ENCODE measurements around the gene CCSER1.

The CCSER1 gene

DNA sequence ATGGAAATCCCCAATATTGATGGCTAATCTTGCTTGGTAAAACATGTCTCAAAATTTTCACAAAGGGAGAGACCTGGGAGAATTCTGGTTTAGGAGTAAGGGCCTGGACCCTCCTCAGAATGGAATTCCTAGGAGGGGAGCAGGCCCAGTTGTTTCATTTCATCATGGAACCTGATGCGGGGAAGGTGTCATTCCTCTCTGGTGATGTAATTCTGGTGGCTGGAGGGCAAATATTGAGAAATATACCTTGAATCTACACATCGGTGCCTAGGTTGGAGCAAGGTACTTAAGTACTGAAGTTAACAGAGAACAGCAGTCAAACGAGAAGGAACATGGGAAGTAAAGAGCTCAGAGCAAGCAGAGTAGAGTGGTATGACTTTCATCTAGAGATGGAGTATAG lies 23.2 kb upstream of the CCSER1 start:
- TF ChIP-seq, protein P1, sequence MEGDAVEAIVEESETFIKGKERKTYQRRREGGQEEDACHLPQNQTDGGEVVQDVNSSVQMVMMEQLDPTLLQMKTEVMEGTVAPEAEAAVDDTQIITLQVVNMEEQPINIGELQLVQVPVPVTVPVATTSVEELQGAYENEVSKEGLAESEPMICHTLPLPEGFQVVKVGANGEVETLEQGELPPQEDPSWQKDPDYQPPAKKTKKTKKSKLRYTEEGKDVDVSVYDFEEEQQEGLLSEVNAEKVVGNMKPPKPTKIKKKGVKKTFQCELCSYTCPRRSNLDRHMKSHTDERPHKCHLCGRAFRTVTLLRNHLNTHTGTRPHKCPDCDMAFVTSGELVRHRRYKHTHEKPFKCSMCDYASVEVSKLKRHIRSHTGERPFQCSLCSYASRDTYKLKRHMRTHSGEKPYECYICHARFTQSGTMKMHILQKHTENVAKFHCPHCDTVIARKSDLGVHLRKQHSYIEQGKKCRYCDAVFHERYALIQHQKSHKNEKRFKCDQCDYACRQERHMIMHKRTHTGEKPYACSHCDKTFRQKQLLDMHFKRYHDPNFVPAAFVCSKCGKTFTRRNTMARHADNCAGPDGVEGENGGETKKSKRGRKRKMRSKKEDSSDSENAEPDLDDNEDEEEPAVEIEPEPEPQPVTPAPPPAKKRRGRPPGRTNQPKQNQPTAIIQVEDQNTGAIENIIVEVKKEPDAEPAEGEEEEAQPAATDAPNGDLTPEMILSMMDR (IDR thresholded peaks at IDR 0.05): no peak
- Mint-ChIP-seq H3K27ac (no peak overlapping the region), H3K4me1 (no peaks in the 10 kb centered on the region), H3K9me3 (no peaks in the 10 kb centered on the region), H3K27me3 (ENCODE audit: low read depth, poor library complexity) (no peaks in the 10 kb centered on the region), H3K4me3 (no peak overlapping the region), H3K36me3 (ENCODE audit: low read depth) (no peaks in the 10 kb centered on the region)
- DNase-seq: no peak

GRCh38 chr4:90105274-90105673 lies 21.9 kb upstream of the CCSER1 start:
- Mint-ChIP-seq H3K9me3 (no peaks in the 10 kb centered on the region), H3K4me1 (no peaks in the 10 kb centered on the region), H3K4me3 (no peak overlapping the region), H3K27ac (no peak overlapping the region), H3K27me3 (ENCODE audit: low read depth, poor library complexity) (no peaks in the 10 kb centered on the region), H3K36me3 (ENCODE audit: low read depth) (no peaks in the 10 kb centered on the region)
- no peak for DNase-seq
- TF ChIP-seq, protein P1 (IDR thresholded peaks at IDR 0.05): no peak

- no peak for DNase-seq
- Mint-ChIP-seq H3K4me3 (no peak overlapping the region), H3K9me3 (no peaks in the 10 kb centered on the region), H3K36me3 (ENCODE audit: low read depth) (no peaks in the 10 kb centered on the region), H3K27me3 (ENCODE audit: low read depth, poor library complexity) (no peaks in the 10 kb centered on the region), H3K4me1 (no peaks in the 10 kb centered on the region), H3K27ac (no peak overlapping the region)
- TF ChIP-seq, protein P1 (IDR thresholded peaks at IDR 0.05): no peak
Observed at GRCh38 chr4:90112715-90113114, 14.5 kb upstream of the CCSER1 start.

GRCh38 chr4:90113881-90114457 lies 13.2 kb upstream of the CCSER1 start:
- no peaks in the 10 kb centered on the region for H3K4me1 Mint-ChIP-seq
- H3K4me3 Mint-ChIP-seq: no peak overlapping the region
- no peak overlapping the region for H3K27ac Mint-ChIP-seq
- no peaks in the 10 kb centered on the region for H3K36me3 Mint-ChIP-seq (ENCODE audit: low read depth)
- no peak for DNase-seq
- H3K9me3 Mint-ChIP-seq: no peaks in the 10 kb centered on the region
- TF ChIP-seq, protein P1 (IDR thresholded peaks at IDR 0.05): no peak
- peaks cover 2% of the 10 kb centered on the region for H3K27me3 Mint-ChIP-seq (ENCODE audit: low read depth, poor library complexity)

DNA sequence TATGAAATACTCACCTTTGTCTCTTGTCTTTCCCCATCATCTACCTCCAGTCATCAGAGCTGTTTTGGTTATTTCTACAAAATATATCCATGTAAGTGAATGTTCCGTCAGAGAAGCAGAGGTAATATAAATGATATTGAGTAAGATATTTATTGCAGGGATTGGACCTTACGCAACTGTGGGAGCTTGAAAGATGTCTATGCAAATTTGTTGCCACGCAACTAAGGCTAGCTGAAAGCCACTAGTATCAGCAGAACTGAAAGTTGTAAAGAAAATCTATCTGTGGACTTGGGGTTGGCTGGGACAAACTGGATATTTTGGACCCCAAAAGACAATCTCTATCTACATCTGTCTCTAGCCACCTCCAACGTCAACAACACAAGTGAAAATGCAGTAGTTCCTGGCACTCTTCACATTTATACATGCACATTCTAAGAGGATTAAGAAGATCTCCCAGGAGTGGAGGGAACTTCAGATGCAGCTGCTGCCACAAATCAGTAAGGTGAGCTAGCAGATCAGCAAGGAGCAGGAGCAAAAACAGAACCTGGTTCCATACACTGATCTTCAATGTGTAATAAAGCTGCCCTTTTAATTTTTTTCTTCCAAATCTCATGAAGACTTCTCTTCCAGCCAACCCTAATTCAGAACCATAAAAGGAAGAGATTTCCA lies 8.5 kb upstream of the CCSER1 start:
- H3K27me3 Mint-ChIP-seq (ENCODE audit: low read depth, poor library complexity): peaks cover 9% of the 10 kb centered on the region

More for the DNA sequence above, 8.5 kb upstream of the CCSER1 start:
- H3K27ac Mint-ChIP-seq: no peak overlapping the region
- DNase-seq: no peak
- no peak overlapping the region for H3K4me3 Mint-ChIP-seq
- no peaks in the 10 kb centered on the region for H3K36me3 Mint-ChIP-seq (ENCODE audit: low read depth)
- no peaks in the 10 kb centered on the region for H3K4me1 Mint-ChIP-seq
- TF ChIP-seq, protein P1 (IDR thresholded peaks at IDR 0.05): no peak
- no peaks in the 10 kb centered on the region for H3K9me3 Mint-ChIP-seq

All from nephron progenitor cell (in vitro differentiated cells).